ENCODE results near the gene RELB. TPM values are rescaled to one million over a fixed set of nuclear protein-coding genes. Genes with fewer than 3 reads are reported as not detected.
"Not testable (repeated sequence)": the region's sequence is repeated elsewhere in the genome, so short reads cannot be mapped to it uniquely, and the experiment has no call there.

The RELB gene
- total RNA-seq, 1 donor from 2014 or later, result 4.0 TPM

- Histone ChIP-seq H3K27me3 (ENCODE audit: low read depth) (no peaks in the 10 kb centered on the region), H3K36me3 (peaks cover 66% of the 10 kb centered on the region), H3K27ac (replicated peaks) (no peak overlapping the region), H3K4me3 (no peak overlapping the region), H3K9me3 (replicated peaks) (no peaks in the 10 kb centered on the region), H3K4me1 (no peaks in the 10 kb centered on the region)
- TF ChIP-seq CTCF (IDR thresholded peaks at IDR 0.05; ENCODE audit: borderline replicate concordance), result no peak
- no peak for DNase-seq
- intact Hi-C loops (cut with micrococcal nuclease), result no loop called here
Measured at GRCh38 chr19:44968118-44968517, 33.1 kb upstream of the RELB start.

GRCh38 chr19:44968670-44969069, 32.6 kb upstream of the RELB start:
- Histone ChIP-seq H3K4me3 (no peak overlapping the region), H3K9me3 (replicated peaks) (no peaks in the 10 kb centered on the region), H3K36me3 (peaks cover 68% of the 10 kb centered on the region), H3K27me3 (ENCODE audit: low read depth) (no peaks in the 10 kb centered on the region), H3K27ac (replicated peaks) (no peak overlapping the region), H3K4me1 (no peaks in the 10 kb centered on the region)
- intact Hi-C loops (cut with micrococcal nuclease), result no loop called here
- DNase-seq, result no peak
- TF ChIP-seq CTCF (IDR thresholded peaks at IDR 0.05; ENCODE audit: borderline replicate concordance), result no peak

- Histone ChIP-seq H3K27me3 (ENCODE audit: low read depth) (no peaks in the 10 kb centered on the region), H3K36me3 (peaks cover 68% of the 10 kb centered on the region), H3K27ac (replicated peaks) (no peak overlapping the region), H3K4me1 (no peaks in the 10 kb centered on the region), H3K4me3 (no peak overlapping the region), H3K9me3 (replicated peaks) (no peaks in the 10 kb centered on the region)
- intact Hi-C loops (cut with micrococcal nuclease), result no loop called here
- TF ChIP-seq CTCF (IDR thresholded peaks at IDR 0.05; ENCODE audit: borderline replicate concordance), result no peak
- DNase-seq, result no peak
Measured at GRCh38 chr19:44969437-44969836, 31.8 kb upstream of the RELB start.

- DNase-seq; H3K9me3 ChIP-seq (replicated peaks); H3K4me3 ChIP-seq; H3K27me3 ChIP-seq (ENCODE audit: low read depth); intact Hi-C loops (cut with micrococcal nuclease); H3K4me1 ChIP-seq; H3K27ac ChIP-seq (replicated peaks): not testable (repeated sequence)
- peaks cover 69% of the 10 kb centered on the region for H3K36me3 ChIP-seq
Measured at GRCh38 chr19:44971451-44971850, 29.8 kb upstream of the RELB start.

- Histone ChIP-seq H3K27me3 (ENCODE audit: low read depth) (no peaks in the 10 kb centered on the region), H3K27ac (replicated peaks) (no peak overlapping the region), H3K4me3 (no peak overlapping the region), H3K9me3 (replicated peaks) (no peaks in the 10 kb centered on the region), H3K36me3 (peaks cover 70% of the 10 kb centered on the region), H3K4me1 (no peaks in the 10 kb centered on the region)
- DNase-seq, result no peak
- TF ChIP-seq CTCF (IDR thresholded peaks at IDR 0.05; ENCODE audit: borderline replicate concordance), result no peak
- intact Hi-C loops (cut with micrococcal nuclease), result no loop called here
Measured at GRCh38 chr19:44972802-44973201, 28.5 kb upstream of the RELB start.

- Histone ChIP-seq H3K4me3 (no peak overlapping the region), H3K27me3 (ENCODE audit: low read depth) (no peaks in the 10 kb centered on the region), H3K27ac (replicated peaks) (no peak overlapping the region), H3K9me3 (replicated peaks) (no peaks in the 10 kb centered on the region), H3K36me3 (peaks cover 70% of the 10 kb centered on the region), H3K4me1 (no peaks in the 10 kb centered on the region)
- DNase-seq, result no peak
- intact Hi-C loops (cut with micrococcal nuclease), result no loop called here
- no peak for TF ChIP-seq CTCF (IDR thresholded peaks at IDR 0.05; ENCODE audit: borderline replicate concordance)
Measured at GRCh38 chr19:44973982-44974735, 27.1 kb upstream of the RELB start.

Data from left ventricle myocardium inferior (tissue), 1 donor.